GM06990 (cell line): Measurements from ENCODE around the gene SH2D6.

Source experiments
- DNase-seq: peaks from one replicate; pipeline ENCODE4 v3.0.0-alpha.2; 2011; ENCODE audit not compliant: insufficient read length; ENCODE audit errors: extremely low read depth
- H3K27me3 ChIP-seq: replicated peaks from 2 replicates; pipeline ENCODE4 v1.6.0; 2011; ENCODE audit warnings: low read length; ENCODE audit not compliant: control insufficient read depth, insufficient read depth
- H3K36me3 ChIP-seq: 2 replicates; pipeline ENCODE4 v1.5.1; 2011; ENCODE audit warnings: low read length; ENCODE audit not compliant: control insufficient read depth, insufficient read depth
- H3K4me3 ChIP-seq: replicated peaks from 2 replicates; pipeline ENCODE4 v1.5.1; 2011; ENCODE audit warnings: low read depth, mild to moderate bottlenecking, control low read depth, low read length
- CTCF ChIP-seq: IDR thresholded peaks from 2 replicates; pipeline ENCODE4 v1.5.1; 2011; ENCODE audit warnings: low read length, control low read depth, mild to moderate bottlenecking, inconsistent platforms; ENCODE audit not compliant: insufficient read depth, poor library complexity, severe bottlenecking

Gene SH2D6

GRCh38 chr2:85470850-85471800 lies 52.6 kb downstream of the SH2D6 start:
- no peak for DNase-seq
- Histone ChIP-seq H3K27me3 (no peaks in the 10 kb centered on the region), H3K4me3 (no peak overlapping the region), H3K36me3 (no peaks in the 10 kb centered on the region)
- no peak for TF ChIP-seq CTCF

GRCh38 chr2:85472261-85472660 lies 53.7 kb downstream of the SH2D6 start:
- no peak for DNase-seq
- Histone ChIP-seq H3K36me3 (no peaks in the 10 kb centered on the region), H3K4me3 (no peak overlapping the region), H3K27me3 (no peaks in the 10 kb centered on the region)
- TF ChIP-seq CTCF, result no peak

GRCh38 chr2:85475799-85476490 lies 57.4 kb downstream of the SH2D6 start:
- H3K4me3 ChIP-seq, result no peak overlapping the region
- no peak for TF ChIP-seq CTCF
- no peak for DNase-seq

GRCh38 chr2:85476624-85477023 lies 58.1 kb downstream of the SH2D6 start:
- H3K27me3 ChIP-seq, result no peaks in the 10 kb centered on the region
- H3K36me3 ChIP-seq, result no peaks in the 10 kb centered on the region
- no peak for TF ChIP-seq CTCF
- H3K4me3 ChIP-seq, result no peak overlapping the region
- DNase-seq, result no peak

More at GRCh38 chr2:85475799-85476490, 57.4 kb downstream of the SH2D6 start:
- Histone ChIP-seq H3K27me3 (no peaks in the 10 kb centered on the region), H3K36me3 (no peaks in the 10 kb centered on the region)

GRCh38 chr2:85477884-85478283 lies 59.4 kb downstream of the SH2D6 start:
- TF ChIP-seq CTCF, result no peak
- no peaks in the 10 kb centered on the region for H3K27me3 ChIP-seq
- no peak for DNase-seq

More at GRCh38 chr2:85477884-85478283, 59.4 kb downstream of the SH2D6 start:
- Histone ChIP-seq H3K36me3 (no peaks in the 10 kb centered on the region), H3K4me3 (no peak overlapping the region)
